ENCODE data around the gene PRSS12. TPM values are rescaled to one million over a fixed set of nuclear protein-coding genes. Genes with fewer than 3 reads are reported as not detected.

Gene PRSS12
- total RNA-seq, 1 experiment from 2014 or later, result 13.8 TPM

DNA sequence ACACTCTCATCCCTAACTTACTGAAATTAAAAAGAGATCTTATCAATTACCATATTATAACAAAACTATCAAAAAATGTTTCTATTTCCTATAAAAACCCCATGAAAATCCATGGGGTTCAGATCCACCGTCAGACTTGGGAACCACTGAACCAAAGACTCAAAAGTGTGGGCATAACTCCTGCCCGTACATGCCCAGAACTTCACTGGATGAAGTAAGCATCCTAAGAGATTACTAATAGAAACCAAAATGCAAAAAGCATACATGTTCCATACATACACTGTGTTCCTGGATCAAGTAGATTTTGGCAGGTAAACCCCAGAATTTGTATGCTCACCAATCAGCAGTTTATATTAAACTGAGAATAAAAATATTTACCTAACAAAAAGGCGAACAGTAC, 66.1 kb downstream of the PRSS12 start:
- Histone ChIP-seq H3K36me3 (ENCODE audit: control insufficient read depth in 1 of 2, insufficient read depth in 2 of 2, low read length in 2 of 2) (no peaks in the 10 kb centered on the region; a peak in 1 of 4 replicates), H3K9me2 (ENCODE audit: insufficient read depth) (no peaks in the 10 kb centered on the region), H3K4me1 (ENCODE audit: control insufficient read depth in 1 of 2, insufficient read depth in 2 of 2, low read length in 2 of 2) (no peaks in the 10 kb centered on the region), H3K79me2 (ENCODE audit: insufficient read depth, low read length) (no peaks in the 10 kb centered on the region), H3K4me3 (replicated peaks in 1 of 2; ENCODE audit: low read depth in 1 of 2, low read length in 2 of 2) (no peak overlapping the region), H3K9ac (ENCODE audit: low read length) (no peak overlapping the region), H3K27me3 (ENCODE audit: insufficient read depth, low read length) (no peaks in the 10 kb centered on the region), H4K20me1 (ENCODE audit: insufficient read depth) (no peaks in the 10 kb centered on the region), H2AFZ (ENCODE audit: low read depth, low read length, poor library complexity, severe bottlenecking) (no peak overlapping the region), H3K4me2 (ENCODE audit: low read length) (no peak overlapping the region), H3K9me3 (ENCODE audit: control insufficient read depth in 1 of 2, insufficient read depth in 1 of 2, low read depth in 1 of 2, low read length in 2 of 2) (no peaks in the 10 kb centered on the region), H3K27ac (ENCODE audit: low read depth, low read length) (no peak overlapping the region)
- BruUV-seq (replicated peaks), result no TSS peak
- intact Hi-C loops (cut with micrococcal nuclease), result no loop called here
- POLR2A ChIA-PET, result no interaction called here
- no peak for DNase-seq (ENCODE audit: low read depth, low spot score)
- CTCF ChIA-PET, result no interaction called here
- no peak for ATAC-seq
- RAD21 ChIA-PET (ENCODE audit: low non-redundant PET in 1 of 2, low total read pairs in 2 of 2, uncharacterized antibody in 2 of 2, unreplicated experiment in 2 of 2), result no interaction called here
- TF ChIP-seq ZFX (IDR thresholded peaks at IDR 0.05), result no peak
- TF ChIP-seq, protein P1, sequence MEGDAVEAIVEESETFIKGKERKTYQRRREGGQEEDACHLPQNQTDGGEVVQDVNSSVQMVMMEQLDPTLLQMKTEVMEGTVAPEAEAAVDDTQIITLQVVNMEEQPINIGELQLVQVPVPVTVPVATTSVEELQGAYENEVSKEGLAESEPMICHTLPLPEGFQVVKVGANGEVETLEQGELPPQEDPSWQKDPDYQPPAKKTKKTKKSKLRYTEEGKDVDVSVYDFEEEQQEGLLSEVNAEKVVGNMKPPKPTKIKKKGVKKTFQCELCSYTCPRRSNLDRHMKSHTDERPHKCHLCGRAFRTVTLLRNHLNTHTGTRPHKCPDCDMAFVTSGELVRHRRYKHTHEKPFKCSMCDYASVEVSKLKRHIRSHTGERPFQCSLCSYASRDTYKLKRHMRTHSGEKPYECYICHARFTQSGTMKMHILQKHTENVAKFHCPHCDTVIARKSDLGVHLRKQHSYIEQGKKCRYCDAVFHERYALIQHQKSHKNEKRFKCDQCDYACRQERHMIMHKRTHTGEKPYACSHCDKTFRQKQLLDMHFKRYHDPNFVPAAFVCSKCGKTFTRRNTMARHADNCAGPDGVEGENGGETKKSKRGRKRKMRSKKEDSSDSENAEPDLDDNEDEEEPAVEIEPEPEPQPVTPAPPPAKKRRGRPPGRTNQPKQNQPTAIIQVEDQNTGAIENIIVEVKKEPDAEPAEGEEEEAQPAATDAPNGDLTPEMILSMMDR (IDR thresholded peaks at IDR 0.05 in 2 of 3, conservative IDR thresholded peaks at IDR 0.05 in 1 of 3; ENCODE audit: borderline replicate concordance in 1 of 3, insufficient read depth in 1 of 3, low read depth in 2 of 3, low read length in 2 of 3), result no peak
- TF ChIP-seq EGR1 (IDR thresholded peaks at IDR 0.05; ENCODE audit: low read depth), result no peak
- TF ChIP-seq POLR2A (IDR thresholded peaks at IDR 0.05; ENCODE audit: borderline replicate concordance, extremely low read depth, insufficient read depth, insufficient read length), result no peak
- TF ChIP-seq YY1 (IDR thresholded peaks at IDR 0.05; ENCODE audit: extremely low read depth, insufficient replicate concordance, low read depth, low read length), result no peak
- no peak for TF ChIP-seq TCF7L2 (IDR thresholded peaks at IDR 0.05; ENCODE audit: borderline replicate concordance, extremely low read depth, insufficient read depth, insufficient read length)
- no peak for TF ChIP-seq CBX3 (IDR thresholded peaks at IDR 0.05; ENCODE audit: low read depth)
- no peak for TF ChIP-seq SP1 (IDR thresholded peaks at IDR 0.05; ENCODE audit: low read depth)
- TF ChIP-seq, protein P2, sequence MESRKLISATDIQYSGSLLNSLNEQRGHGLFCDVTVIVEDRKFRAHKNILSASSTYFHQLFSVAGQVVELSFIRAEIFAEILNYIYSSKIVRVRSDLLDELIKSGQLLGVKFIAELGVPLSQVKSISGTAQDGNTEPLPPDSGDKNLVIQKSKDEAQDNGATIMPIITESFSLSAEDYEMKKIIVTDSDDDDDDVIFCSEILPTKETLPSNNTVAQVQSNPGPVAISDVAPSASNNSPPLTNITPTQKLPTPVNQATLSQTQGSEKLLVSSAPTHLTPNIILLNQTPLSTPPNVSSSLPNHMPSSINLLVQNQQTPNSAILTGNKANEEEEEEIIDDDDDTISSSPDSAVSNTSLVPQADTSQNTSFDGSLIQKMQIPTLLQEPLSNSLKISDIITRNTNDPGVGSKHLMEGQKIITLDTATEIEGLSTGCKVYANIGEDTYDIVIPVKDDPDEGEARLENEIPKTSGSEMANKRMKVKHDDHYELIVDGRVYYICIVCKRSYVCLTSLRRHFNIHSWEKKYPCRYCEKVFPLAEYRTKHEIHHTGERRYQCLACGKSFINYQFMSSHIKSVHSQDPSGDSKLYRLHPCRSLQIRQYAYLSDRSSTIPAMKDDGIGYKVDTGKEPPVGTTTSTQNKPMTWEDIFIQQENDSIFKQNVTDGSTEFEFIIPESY (IDR thresholded peaks at IDR 0.05; ENCODE audit: extremely low read depth, insufficient replicate concordance, low read length), result no peak
- TF ChIP-seq CEBPB (IDR thresholded peaks at IDR 0.05; ENCODE audit: low read depth), result no peak
- TF ChIP-seq SIN3A (IDR thresholded peaks at IDR 0.05; ENCODE audit: low read depth), result no peak
- TF ChIP-seq EZH2phosphoT487 (IDR thresholded peaks at IDR 0.05; ENCODE audit: borderline replicate concordance), result no peak
- TF ChIP-seq FOSL1 (IDR thresholded peaks at IDR 0.05; ENCODE audit: low read depth), result no peak
- no peak for TF ChIP-seq EZH2 (IDR thresholded peaks at IDR 0.05)
- no peak for TF ChIP-seq ELF1 (IDR thresholded peaks at IDR 0.05; ENCODE audit: borderline replicate concordance, low read depth)
- no peak for TF ChIP-seq JUND (IDR thresholded peaks at IDR 0.05)
- TF ChIP-seq POLR2AphosphoS5 (IDR thresholded peaks at IDR 0.05; ENCODE audit: low read depth, low read length), result no peak
- TF ChIP-seq SRF (IDR thresholded peaks at IDR 0.05; ENCODE audit: low read depth), result no peak
- TF ChIP-seq, protein P3, sequence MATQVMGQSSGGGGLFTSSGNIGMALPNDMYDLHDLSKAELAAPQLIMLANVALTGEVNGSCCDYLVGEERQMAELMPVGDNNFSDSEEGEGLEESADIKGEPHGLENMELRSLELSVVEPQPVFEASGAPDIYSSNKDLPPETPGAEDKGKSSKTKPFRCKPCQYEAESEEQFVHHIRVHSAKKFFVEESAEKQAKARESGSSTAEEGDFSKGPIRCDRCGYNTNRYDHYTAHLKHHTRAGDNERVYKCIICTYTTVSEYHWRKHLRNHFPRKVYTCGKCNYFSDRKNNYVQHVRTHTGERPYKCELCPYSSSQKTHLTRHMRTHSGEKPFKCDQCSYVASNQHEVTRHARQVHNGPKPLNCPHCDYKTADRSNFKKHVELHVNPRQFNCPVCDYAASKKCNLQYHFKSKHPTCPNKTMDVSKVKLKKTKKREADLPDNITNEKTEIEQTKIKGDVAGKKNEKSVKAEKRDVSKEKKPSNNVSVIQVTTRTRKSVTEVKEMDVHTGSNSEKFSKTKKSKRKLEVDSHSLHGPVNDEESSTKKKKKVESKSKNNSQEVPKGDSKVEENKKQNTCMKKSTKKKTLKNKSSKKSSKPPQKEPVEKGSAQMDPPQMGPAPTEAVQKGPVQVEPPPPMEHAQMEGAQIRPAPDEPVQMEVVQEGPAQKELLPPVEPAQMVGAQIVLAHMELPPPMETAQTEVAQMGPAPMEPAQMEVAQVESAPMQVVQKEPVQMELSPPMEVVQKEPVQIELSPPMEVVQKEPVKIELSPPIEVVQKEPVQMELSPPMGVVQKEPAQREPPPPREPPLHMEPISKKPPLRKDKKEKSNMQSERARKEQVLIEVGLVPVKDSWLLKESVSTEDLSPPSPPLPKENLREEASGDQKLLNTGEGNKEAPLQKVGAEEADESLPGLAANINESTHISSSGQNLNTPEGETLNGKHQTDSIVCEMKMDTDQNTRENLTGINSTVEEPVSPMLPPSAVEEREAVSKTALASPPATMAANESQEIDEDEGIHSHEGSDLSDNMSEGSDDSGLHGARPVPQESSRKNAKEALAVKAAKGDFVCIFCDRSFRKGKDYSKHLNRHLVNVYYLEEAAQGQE (IDR thresholded peaks at IDR 0.05; ENCODE audit: low read depth), result no peak
